Body of pancreas (tissue), 4 donors: ENCODE results near the gene CTNNA2. TPM values are rescaled to one million over a fixed set of nuclear protein-coding genes. Genes with fewer than 3 reads are reported as not detected.

Experiments used
- ATAC-seq: fragments of 150-250 bp; one replicate; pipeline ENCODE4 v1.9.1; 2016
- DNase-seq, 4 donors: peaks; one replicate each; pipeline ENCODE4 v3.0.0-alpha.2; 2019
- H3K27ac ChIP-seq, 4 donors: fragments of 200-600 bp; sonication (generic); 1 replicate in 3 of 4; 2 replicates in 1 of 4; pipeline versions ENCODE4 v1.5.1 to v1.6.1; 2016 to 2019; ENCODE audit warnings: mild to moderate bottlenecking in 1 of 4, mixed read lengths in 1 of 4, moderate library complexity in 1 of 4
- H3K27me3 ChIP-seq, 2 donors: fragments of 200-600 bp; sonication (generic); one replicate each; pipeline ENCODE4 v1.6.0; 2016; ENCODE audit warnings: mild to moderate bottlenecking in 1 of 2
- H3K36me3 ChIP-seq, 2 donors: fragments of 200-600 bp; sonication (generic); replicated peaks in 1 of 2; 2 replicates each; pipeline ENCODE4 v1.5.1; 2016; ENCODE audit warnings: low read depth in 2 of 2; ENCODE audit not compliant: insufficient read depth in 1 of 2
- H3K4me1 ChIP-seq: fragments of 200-600 bp; sonication (generic); one replicate; pipeline ENCODE4 v1.6.0; 2016
- H3K4me3 ChIP-seq, 2 donors: fragments of 200-600 bp; sonication (generic); 1 replicate in 1 of 2; 2 replicates in 1 of 2; pipeline ENCODE4 v1.5.1; 2016 to 2019
- H3K9me3 ChIP-seq, 3 donors: fragments of 200-600 bp; sonication (generic); 1 replicate in 2 of 3; 2 replicates in 1 of 3; pipeline ENCODE4 v1.5.1; 2016
- CTCF ChIP-seq, 7 experiments: fragments of 450-650 bp in 4 of 7; fragments of 200-600 bp in 3 of 7; sonication (generic) in 3 of 7; IDR thresholded peaks; one replicate each; pipeline ENCODE4 v1.5.1; 2016 to 2019; ENCODE audit warnings: antibody characterized with exemption in 7 of 7
- POLR2A ChIP-seq, 3 donors: fragments of 450-650 bp; IDR thresholded peaks; one replicate each; pipeline ENCODE4 v1.6.1; 2016; ENCODE audit warnings: antibody characterized with exemption in 3 of 3, mild to moderate bottlenecking in 2 of 3
- WGBS, 2 donors: methylation state at CpG; one replicate each; pipeline ENCODE4 v1.1.5; 2017; 5-methylcytosine and 5-hydroxymethylcytosine counted together
- intact Hi-C: fragments of 100-400 bp; cut with DNase I; formaldehyde crosslinking; loops from one replicate; pipeline ENCODE4 v1.15.1; 2023
- total RNA-seq, 2 donors: library from RNA; depleted of rRNA; stranded (reverse); fragments of >200 nt; gene quantifications; one replicate each; pipeline ENCODE4 v1.1.0, GENCODE V29; 2016

The CTNNA2 gene
- total RNA-seq, 2 donors from 2014 or later = 0.52 to 29.3 TPM

- intact Hi-C loops = no loop called here
- Histone ChIP-seq H3K27ac (no peak overlapping the region), H3K27me3 (no peaks in the 10 kb centered on the region), H3K36me3 (no peaks in the 10 kb centered on the region), H3K9me3 (no peaks in the 10 kb centered on the region), H3K4me1 (no peaks in the 10 kb centered on the region), H3K4me3 (no peak overlapping the region)
- TF ChIP-seq CTCF (IDR thresholded peaks at IDR 0.05) (no peak), POLR2A (IDR thresholded peaks at IDR 0.05) (no peak)
- WGBS, 2 donors = 70 to 75% methylated on average over 5 of the region's 5 CpGs
- ATAC-seq = no peak
- DNase-seq = no peak
Observed at GRCh38 chr2:80312282-80312839, 799.5 kb downstream of the CTNNA2 start.

- no peak overlapping the region for H3K4me3 ChIP-seq
- ATAC-seq = peak; percentile 15
- H3K4me1 ChIP-seq = no peaks in the 10 kb centered on the region
- H3K9me3 ChIP-seq = no peaks in the 10 kb centered on the region
- 6 to 7% methylated on average over 14 to 41 of the region's 42 CpGs for WGBS, 2 donors
- no peak for TF ChIP-seq CTCF (IDR thresholded peaks at IDR 0.05)
- no peak for TF ChIP-seq POLR2A (IDR thresholded peaks at IDR 0.05)
- H3K27me3 ChIP-seq = no peaks in the 10 kb centered on the region
- DNase-seq = no peak
- no peaks in the 10 kb centered on the region for H3K36me3 ChIP-seq
- intact Hi-C loops = no loop called here
- no peak overlapping the region for H3K27ac ChIP-seq
Observed at GRCh38 chr2:80322311-80322920, 809.6 kb downstream of the CTNNA2 start.

GRCh38 chr2:80322958-80323357 lies 810.1 kb downstream of the CTNNA2 start:
- WGBS, 2 donors = 20 to 28% methylated on average over 14 of the region's 14 CpGs
- H3K36me3 ChIP-seq = no peaks in the 10 kb centered on the region
- H3K4me3 ChIP-seq = no peak overlapping the region
- DNase-seq (no peak), ATAC-seq (no peak)
- no peaks in the 10 kb centered on the region for H3K4me1 ChIP-seq
- no peaks in the 10 kb centered on the region for H3K9me3 ChIP-seq
- no peak for TF ChIP-seq CTCF (IDR thresholded peaks at IDR 0.05)
- TF ChIP-seq POLR2A (IDR thresholded peaks at IDR 0.05) = no peak
- H3K27me3 ChIP-seq = no peaks in the 10 kb centered on the region
- intact Hi-C loops = no loop called here
- H3K27ac ChIP-seq = no peak overlapping the region

GRCh38 chr2:80323610-80324009 lies 810.8 kb downstream of the CTNNA2 start:
- H3K4me3 ChIP-seq = no peak overlapping the region
- ATAC-seq (no peak), DNase-seq (no peak)
- TF ChIP-seq POLR2A (IDR thresholded peaks at IDR 0.05) = no peak
- no peak for TF ChIP-seq CTCF (IDR thresholded peaks at IDR 0.05)
- no peaks in the 10 kb centered on the region for H3K4me1 ChIP-seq
- H3K36me3 ChIP-seq = no peaks in the 10 kb centered on the region
- WGBS, 2 donors = 28 to 37% methylated on average over 1 of the region's 1 CpG
- no peak overlapping the region for H3K27ac ChIP-seq
- H3K9me3 ChIP-seq = no peaks in the 10 kb centered on the region
- H3K27me3 ChIP-seq = no peaks in the 10 kb centered on the region
- intact Hi-C loops = no loop called here

GRCh38 chr2:80324525-80324924 lies 811.7 kb downstream of the CTNNA2 start:
- no peak overlapping the region for H3K4me3 ChIP-seq
- H3K4me1 ChIP-seq = no peaks in the 10 kb centered on the region
- H3K36me3 ChIP-seq = no peaks in the 10 kb centered on the region
- H3K27ac ChIP-seq = no peak overlapping the region
- no peak for DNase-seq
- no peaks in the 10 kb centered on the region for H3K9me3 ChIP-seq
- no peaks in the 10 kb centered on the region for H3K27me3 ChIP-seq
- 45 to 49% methylated on average over 3 of the region's 3 CpGs for WGBS, 2 donors
- ATAC-seq = no peak
- intact Hi-C loops = no loop called here
- TF ChIP-seq CTCF (IDR thresholded peaks at IDR 0.05) (no peak), POLR2A (IDR thresholded peaks at IDR 0.05) (no peak)
